ENCODE data around the gene SOX5. TPM values are rescaled to one million over a fixed set of nuclear protein-coding genes. Genes with fewer than 3 reads are reported as not detected.

Gene SOX5
- total and polyA plus RNA-seq, 2 of the 8 experiments (the other 6 are each of a cell fraction or from before 2014, with no cell fraction given), result 2.2 to 2.6 TPM

GRCh38 chr12:23731035-23731434 is 218.4 kb downstream of the SOX5 start:
- no peak overlapping the region for H4K8ac ChIP-seq (ENCODE audit: extremely low read depth, insufficient read depth, low read length)
- H3K9me3 ChIP-seq (ENCODE audit: insufficient read depth in 2 of 2, low read depth in 1 of 2, low read length in 1 of 2), result no peaks in the 10 kb centered on the region
- no peak overlapping the region for H2BK5ac ChIP-seq (ENCODE audit: low read depth, low read length)
- no peak overlapping the region for H2BK120ac ChIP-seq (replicated peaks; ENCODE audit: low read depth, low read length)
- H4K5ac ChIP-seq (ENCODE audit: insufficient read length, low read depth, low read length), result no peak overlapping the region
- FAIRE-seq (no peak), DNase-seq (ENCODE audit: low read depth in 1 of 2, low spot score in 2 of 2) (no peak)
- POLR2A ChIA-PET (ENCODE audit: partially characterized antibody), result no interaction called here
- no peak overlapping the region for H2BK20ac ChIP-seq (ENCODE audit: low read length)
- H3K23ac ChIP-seq (ENCODE audit: insufficient read length), result no peak overlapping the region
- H3K4me1 ChIP-seq (replicated peaks in 1 of 4; ENCODE audit: control insufficient read depth in 3 of 4, insufficient read depth in 4 of 4, low read length in 3 of 4), result no peaks in the 10 kb centered on the region
- H3K23me2 ChIP-seq (ENCODE audit: low read depth, low read length), result no peaks in the 10 kb centered on the region
- H3K18ac ChIP-seq (ENCODE audit: extremely low read depth, low read length), result no peak overlapping the region
- no peak overlapping the region for H2AK5ac ChIP-seq (ENCODE audit: low read depth, low read length)
- H2BK15ac ChIP-seq (ENCODE audit: low read length), result no peak overlapping the region
- no peak overlapping the region for H3K9ac ChIP-seq (replicated peaks in 1 of 4; ENCODE audit: extremely low read depth in 1 of 4, low read depth in 3 of 4, low read length in 3 of 4)
- no peaks in the 10 kb centered on the region for H3K79me1 ChIP-seq (ENCODE audit: low read depth, low read length)
- no peak overlapping the region for H3K27ac ChIP-seq (ENCODE audit: low read depth, low read length)
- H3K4me2 ChIP-seq (ENCODE audit: insufficient read depth in 1 of 2, low read depth in 2 of 2, low read length in 2 of 2), result no peak overlapping the region
- CTCF ChIA-PET (ENCODE audit: partially characterized antibody), result no interaction called here
- H2BK12ac ChIP-seq (ENCODE audit: low read depth, low read length), result no peak overlapping the region
- H3K36me3 ChIP-seq (ENCODE audit: control insufficient read depth in 2 of 4, insufficient read depth in 4 of 4, low read length in 3 of 4), result no peaks in the 10 kb centered on the region
- no peak overlapping the region for H3K4ac ChIP-seq (replicated peaks; ENCODE audit: insufficient read length, low read depth, low read length)
- H3K14ac ChIP-seq (ENCODE audit: insufficient read length), result no peak overlapping the region
- no peaks in the 10 kb centered on the region for H4K20me1 ChIP-seq (replicated peaks in 1 of 2; ENCODE audit: control insufficient read depth in 1 of 2, insufficient read depth in 2 of 2, low read length in 2 of 2)
- no peaks in the 10 kb centered on the region for H3K27me3 ChIP-seq (replicated peaks in 1 of 4; ENCODE audit: control insufficient read depth in 3 of 4, extremely low read depth in 1 of 4, insufficient read depth in 3 of 4, low read length in 3 of 4)
- 94% methylated on average over 3 of the region's 3 CpGs; no CpG with 5 or more reads in 1 of the 2 experiments for WGBS, 2 experiments (ENCODE audit: extremely low coverage in 1 of 2, insufficient coverage in 1 of 2, insufficient read length in 1 of 2, insufficient replicate concordance in 2 of 2, low coverage in 1 of 2, low lambda C conversion rate in 2 of 2, missing lambda C conversion rate in 1 of 2)
- no peaks in the 10 kb centered on the region for H3K79me2 ChIP-seq (ENCODE audit: control insufficient read depth in 1 of 2, insufficient read depth in 2 of 2, low read length in 2 of 2)
- H4K91ac ChIP-seq (replicated peaks; ENCODE audit: insufficient read length, low read length), result no peak overlapping the region
- no peak overlapping the region for H3K4me3 ChIP-seq (ENCODE audit: extremely low read depth in 1 of 4, insufficient read depth in 2 of 4, low read depth in 3 of 4, low read length in 4 of 4)
- H3K56ac ChIP-seq (replicated peaks; ENCODE audit: insufficient read length, low read depth, low read length), result no peak overlapping the region
- H2AFZ ChIP-seq (ENCODE audit: low read length), result no peak overlapping the region
- no peak for TF ChIP-seq CBX8 (IDR thresholded peaks at IDR 0.05; ENCODE audit: borderline replicate concordance, low read depth, low read length)
- no peak for TF ChIP-seq CHD2 (IDR thresholded peaks at IDR 0.05; ENCODE audit: low read length)
- TF ChIP-seq CTBP2 (IDR thresholded peaks at IDR 0.05; ENCODE audit: borderline replicate concordance, insufficient read depth, insufficient read length, low read length), result no peak
- no peak for TF ChIP-seq NRF1 (IDR thresholded peaks at IDR 0.05; ENCODE audit: low read depth, low read length)
- no peak for TF ChIP-seq RAD21 (IDR thresholded peaks at IDR 0.05 in 1 of 2, conservative IDR thresholded peaks at IDR 0.05 in 1 of 2; ENCODE audit: low read depth in 2 of 2, low read length in 2 of 2)
- no peak for TF ChIP-seq FOSL1 (IDR thresholded peaks at IDR 0.05; ENCODE audit: insufficient read depth, low read depth, low read length)
- TF ChIP-seq HDAC2 (IDR thresholded peaks at IDR 0.05; ENCODE audit: borderline replicate concordance in 1 of 2, low read depth in 2 of 2, low read length in 2 of 2), result no peak
